A673 (cell line): ENCODE data around the gene ADAMTS12. TPM values are rescaled to one million over a fixed set of nuclear protein-coding genes. Genes with fewer than 3 reads are reported as not detected.

Experiments used
- BruUV-seq: library from RNA; stranded (reverse); fragments of 400-500 nt; replicated peaks from 2 replicates; lab custom pipeline; 2021; lab: Mats Ljungman, UMichigan
- CTCF ChIA-PET: fragments of 300-600 bp; sonication (Branson Sonifier 250); formaldehyde crosslinking; loops from one replicate; lab custom pipeline; 2022; ENCODE audit warnings: antibody characterized with exemption; lab: Charles Lee
- POLR2A ChIA-PET: fragments of 300-600 bp; sonication (Branson Sonifier 250); formaldehyde crosslinking; loops from one replicate; lab custom pipeline; 2022; ENCODE audit warnings: antibody characterized with exemption; ENCODE audit not compliant: low non-redundant PET; lab: Charles Lee
- DNase-seq: peaks from one replicate; pipeline ENCODE4 v3.0.0-alpha.2; 2015; ENCODE audit warnings: low spot score
- H3K27ac ChIP-seq: fragments of 200-600 bp; sonication (generic); 2 replicates; pipeline ENCODE4 v1.5.1; 2016; ENCODE audit warnings: mixed run types, low read depth, mild to moderate bottlenecking, mixed read lengths, antibody characterized with exemption, low read length; ENCODE audit not compliant: poor library complexity, severe bottlenecking
- H3K27me3 ChIP-seq: fragments of 200-600 bp; sonication (generic); replicated peaks from 2 replicates; pipeline ENCODE4 v1.6.1; 2017; ENCODE audit warnings: mixed run types, low read depth, mild to moderate bottlenecking, mixed read lengths, antibody characterized with exemption, low read length; ENCODE audit not compliant: insufficient read depth, poor library complexity
- H3K36me3 ChIP-seq: fragments of 200-600 bp; sonication (generic); 2 replicates; pipeline ENCODE4 v1.6.1; 2016; ENCODE audit warnings: mixed run types, mild to moderate bottlenecking, mixed read lengths, antibody characterized with exemption, low read length; ENCODE audit not compliant: insufficient read depth, poor library complexity, severe bottlenecking
- H3K4me1 ChIP-seq: fragments of 200-600 bp; sonication (generic); 2 replicates; pipeline ENCODE4 v1.6.1; 2017; ENCODE audit warnings: mixed run types, mild to moderate bottlenecking, mixed read lengths, antibody characterized with exemption, low read length; ENCODE audit not compliant: insufficient read depth, poor library complexity, severe bottlenecking
- H3K4me3 ChIP-seq: fragments of 200-600 bp; sonication (generic); 2 replicates; pipeline ENCODE4 v1.5.1; 2016; ENCODE audit warnings: low read depth, mixed run types, mild to moderate bottlenecking, mixed read lengths, low read length; ENCODE audit not compliant: poor library complexity, severe bottlenecking
- H3K9me3 ChIP-seq: fragments of 200-600 bp; sonication (generic); 2 replicates; pipeline ENCODE4 v1.6.1; 2016; ENCODE audit warnings: mixed run types, low read depth, mild to moderate bottlenecking, mixed read lengths, antibody characterized with exemption, low read length; ENCODE audit not compliant: poor library complexity, severe bottlenecking
- CTCF ChIP-seq: fragments of 300-800, 200-600 bp; sonication (generic); conservative IDR thresholded peaks from 2 replicates; pipeline ENCODE4 v1.5.1; 2017; ENCODE audit warnings: low read depth, mild to moderate bottlenecking, antibody characterized with exemption, low read length, moderate library complexity, mixed read lengths
- EZH2 ChIP-seq: fragments of 200-600 bp; sonication (generic); IDR thresholded peaks from 2 replicates; pipeline ENCODE4 v1.6.1; 2017; ENCODE audit warnings: borderline replicate concordance, low read depth, mild to moderate bottlenecking, mixed read lengths, antibody characterized with exemption, low read length; ENCODE audit not compliant: poor library complexity, severe bottlenecking
- intact Hi-C: fragments of 100-400 bp; cut with micrococcal nuclease; formaldehyde crosslinking; loops from one replicate; pipeline ENCODE4 v1.10.0; 2022; ENCODE audit not compliant: unreplicated experiment
- total RNA-seq: library from RNA; stranded (reverse); gene quantifications from 2 replicates; pipeline ENCODE4 v1.2.3, GENCODE V29; 2021

The ADAMTS12 gene
- total RNA-seq, 1 experiment from 2014 or later, result 0.84 TPM

GRCh38 chr5:33827885-33828284, 63.9 kb downstream of the ADAMTS12 start:
- Histone ChIP-seq H3K27ac (no peak overlapping the region), H3K9me3 (no peaks in the 10 kb centered on the region), H3K4me3 (no peak overlapping the region), H3K36me3 (no peaks in the 10 kb centered on the region), H3K4me1 (no peaks in the 10 kb centered on the region), H3K27me3 (no peaks in the 10 kb centered on the region)
- ChIA-PET CTCF (no interaction called here), POLR2A (no interaction called here)
- BruUV-seq, result no TSS peak
- intact Hi-C loops, result no loop called here
- DNase-seq, result no peak
- TF ChIP-seq EZH2 (no peak), CTCF (no peak)

DNA sequence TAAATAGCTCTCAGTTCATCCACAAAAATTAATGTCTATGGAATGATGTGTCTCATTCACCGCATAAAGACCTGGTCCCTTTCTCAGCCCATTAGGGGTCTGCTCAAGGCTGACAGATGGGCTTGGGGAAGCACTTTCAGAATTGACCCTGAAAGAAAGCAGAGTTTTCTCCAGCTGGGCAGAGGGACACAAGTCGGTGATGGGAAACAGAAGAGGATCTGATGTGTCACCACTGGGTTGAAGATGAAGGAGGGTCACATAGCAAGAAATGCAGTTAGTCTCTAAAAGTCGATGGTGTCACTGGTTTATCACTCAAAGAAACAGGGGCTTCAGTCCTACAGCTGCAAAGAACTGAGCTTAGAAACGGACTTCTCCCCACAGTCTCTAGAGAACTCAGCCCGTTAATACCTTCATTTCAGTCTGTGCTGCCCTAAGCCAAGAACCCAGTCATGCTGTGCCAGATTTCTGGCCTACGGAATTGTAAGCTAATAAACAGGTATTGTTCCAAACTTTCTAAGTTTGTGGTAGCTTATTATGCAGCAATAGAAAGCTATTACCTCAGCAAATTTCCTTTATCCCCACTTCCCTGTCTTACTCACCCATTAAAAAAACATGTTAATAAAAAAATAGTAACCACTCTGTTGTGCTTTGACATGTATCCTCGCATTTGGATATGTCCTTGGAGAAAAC, 64.6 kb downstream of the ADAMTS12 start:
- Histone ChIP-seq H3K27me3 (no peaks in the 10 kb centered on the region), H3K4me3 (no peak overlapping the region), H3K9me3 (no peaks in the 10 kb centered on the region), H3K4me1 (no peaks in the 10 kb centered on the region), H3K27ac (no peak overlapping the region), H3K36me3 (no peaks in the 10 kb centered on the region)
- POLR2A ChIA-PET, result no interaction called here
- TF ChIP-seq CTCF (no peak), EZH2 (no peak)
- BruUV-seq, result no TSS peak
- CTCF ChIA-PET, result no interaction called here
- no peak for DNase-seq
- intact Hi-C loops, result no loop called here

- no peaks in the 10 kb centered on the region for H3K9me3 ChIP-seq
- H3K27me3 ChIP-seq, result no peaks in the 10 kb centered on the region
- TF ChIP-seq CTCF (no peak), EZH2 (no peak)
- no peak overlapping the region for H3K27ac ChIP-seq
- H3K36me3 ChIP-seq, result no peaks in the 10 kb centered on the region
- no peak overlapping the region for H3K4me3 ChIP-seq
- no peaks in the 10 kb centered on the region for H3K4me1 ChIP-seq
- BruUV-seq, result no TSS peak
- ChIA-PET CTCF (no interaction called here), POLR2A (no interaction called here)
- DNase-seq, result no peak
- intact Hi-C loops, result no loop called here
These were observed 67.1 kb downstream of the ADAMTS12 start for GRCh38 chr5:33824516-33825195.
